COLO829 (cell line): ENCODE data around the gene LIG3.
"Not testable (repeated sequence)": the region's sequence is repeated elsewhere in the genome, so short reads cannot be mapped to it uniquely, and the experiment has no call there.

Experiments
- DNase-seq: peaks from one replicate; pipeline ENCODE4 v3.0.0; 2012; ENCODE audit warnings: low spot score

LIG3 gene

DNA sequence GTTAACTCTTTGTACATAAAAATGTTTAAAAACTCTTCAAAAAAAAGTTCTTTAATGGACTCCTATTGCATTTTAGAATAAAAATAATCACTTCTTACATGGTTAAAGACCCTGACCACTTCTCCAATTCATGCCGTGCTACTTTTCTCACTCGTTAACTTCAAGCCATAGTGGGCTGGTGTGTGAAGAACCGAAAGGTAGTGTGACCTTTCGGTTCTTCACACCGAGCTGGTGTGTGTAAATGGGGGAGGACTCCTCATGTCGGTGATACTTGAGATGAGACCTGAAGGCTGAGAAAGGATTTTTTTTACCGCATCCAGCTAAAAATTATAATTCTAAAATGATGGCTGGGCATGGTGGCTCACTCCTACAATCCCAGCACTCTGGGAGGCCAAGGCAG is 61.1 kb downstream of the LIG3 start:
- DNase-seq = no peak

DNA sequence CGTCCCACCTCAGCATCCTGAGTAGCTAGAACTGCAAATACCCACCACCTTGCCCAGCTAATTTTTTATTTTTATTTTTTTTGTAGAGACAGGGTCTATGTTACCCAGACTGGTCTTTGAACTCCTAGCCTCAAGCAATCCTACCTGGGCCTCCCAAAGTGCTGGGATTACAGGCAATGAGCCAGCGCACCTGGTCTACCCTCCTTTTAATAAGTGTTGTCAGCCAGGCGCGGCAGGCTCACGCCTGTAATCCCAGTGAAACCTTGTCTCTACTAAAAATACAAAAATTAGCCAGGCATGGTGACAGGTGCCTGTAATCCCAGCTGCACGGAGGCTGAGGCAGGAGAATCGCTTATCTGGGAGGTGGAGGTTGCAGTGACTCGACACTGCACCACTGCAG is 63.9 kb downstream of the LIG3 start:
- no peak for DNase-seq

DNA sequence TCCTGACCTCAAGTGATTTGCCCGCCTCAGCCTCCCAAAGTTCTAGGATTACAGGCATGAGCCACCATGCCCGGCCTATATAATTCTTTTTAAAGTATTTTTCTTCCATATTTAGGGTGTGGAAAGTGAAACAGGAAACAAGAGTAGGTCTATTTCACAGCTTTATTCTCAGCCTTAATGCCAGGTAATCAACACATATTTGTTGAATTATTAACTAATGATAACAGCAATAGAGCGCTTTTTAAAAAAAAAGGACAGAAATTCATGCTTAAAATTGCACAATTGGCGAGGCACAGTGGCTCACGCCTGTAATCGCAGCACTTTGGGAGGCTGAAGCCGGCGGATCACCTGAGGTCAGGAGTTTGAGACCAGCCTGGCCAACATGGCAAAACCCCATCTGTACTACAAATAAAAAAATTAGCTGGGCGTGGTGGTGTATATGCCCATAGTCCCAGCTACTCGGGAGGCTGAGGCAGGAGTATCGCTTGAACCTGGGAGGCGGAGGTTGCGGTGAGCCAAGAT is 65.2 kb downstream of the LIG3 start:
- DNase-seq = not testable (repeated sequence)

DNA sequence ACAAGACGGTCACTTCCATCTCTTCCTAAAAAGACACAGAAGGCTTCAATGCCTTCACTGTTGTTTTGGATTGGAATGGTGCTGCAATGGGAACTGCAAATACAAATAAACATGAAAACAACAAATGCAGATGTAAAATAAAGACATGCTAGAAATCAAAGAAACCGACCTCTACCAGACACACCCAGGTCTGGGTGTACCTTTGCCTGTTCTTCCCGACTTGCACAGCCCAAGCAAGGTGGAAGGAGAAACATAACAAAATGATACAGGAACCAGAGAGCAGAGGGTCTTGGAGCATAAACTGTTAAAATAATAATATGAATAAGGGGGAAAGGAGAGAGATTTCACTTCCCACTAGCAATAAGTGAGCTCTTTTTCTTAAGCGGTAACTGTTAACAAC is 65.9 kb downstream of the LIG3 start:
- no peak for DNase-seq

DNA sequence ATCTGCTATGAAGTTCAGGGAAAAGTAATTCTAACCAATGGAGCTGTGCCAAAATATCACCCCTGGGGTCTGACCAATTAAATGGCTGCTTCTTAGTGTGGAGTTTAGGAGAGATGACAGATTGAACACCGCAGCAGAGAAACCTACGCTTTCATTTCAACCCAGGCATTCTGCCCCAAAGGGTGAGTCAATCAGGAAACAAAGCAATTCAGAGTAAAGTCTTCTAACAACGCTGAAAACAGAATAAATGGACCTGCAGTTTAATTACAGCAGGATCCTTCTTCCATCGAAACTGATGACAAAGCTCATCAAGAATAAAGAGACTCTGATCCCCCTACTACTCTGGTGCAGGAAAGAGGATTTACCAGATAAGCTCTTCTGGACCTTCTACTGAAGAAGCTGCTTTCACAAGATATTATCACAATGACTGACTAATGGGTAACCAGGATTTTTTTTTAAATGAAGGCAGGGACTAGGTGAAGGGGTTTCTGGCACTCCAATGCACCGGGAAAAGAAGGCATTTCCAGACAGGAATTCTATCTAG is 66.5 kb downstream of the LIG3 start:
- DNase-seq = no peak

DNA sequence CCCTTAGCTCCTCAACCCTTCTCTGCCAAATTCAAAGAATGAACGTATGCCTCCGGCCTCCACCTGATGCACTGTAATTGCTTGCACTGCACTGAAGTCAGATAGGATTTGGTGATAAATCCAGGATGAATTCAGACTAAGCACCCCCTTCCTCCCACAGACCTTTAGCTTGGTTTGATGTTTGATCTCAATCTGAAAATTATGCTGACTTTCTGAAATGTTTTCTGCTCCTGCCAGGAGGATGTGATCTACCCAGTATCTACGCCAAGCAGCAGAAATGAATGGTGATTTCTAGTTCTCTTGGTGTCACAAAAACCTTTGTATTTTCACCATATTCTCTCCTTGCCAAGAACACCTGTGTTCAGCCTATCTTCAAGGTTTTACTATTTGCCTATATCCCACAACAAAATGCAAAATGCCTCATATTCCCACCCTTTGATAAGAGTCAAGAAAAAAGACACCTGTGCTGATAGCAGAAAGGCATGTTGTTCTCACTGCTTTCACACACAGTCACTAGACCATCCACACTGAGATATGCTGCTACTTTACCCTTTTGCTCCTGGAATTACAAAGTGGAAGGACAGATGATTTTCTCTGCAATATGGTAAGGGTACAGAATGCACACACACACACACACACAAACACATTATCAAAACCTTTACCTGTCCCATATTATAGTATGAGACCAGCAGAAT is 68.5 kb downstream of the LIG3 start:
- DNase-seq = no peak

DNA sequence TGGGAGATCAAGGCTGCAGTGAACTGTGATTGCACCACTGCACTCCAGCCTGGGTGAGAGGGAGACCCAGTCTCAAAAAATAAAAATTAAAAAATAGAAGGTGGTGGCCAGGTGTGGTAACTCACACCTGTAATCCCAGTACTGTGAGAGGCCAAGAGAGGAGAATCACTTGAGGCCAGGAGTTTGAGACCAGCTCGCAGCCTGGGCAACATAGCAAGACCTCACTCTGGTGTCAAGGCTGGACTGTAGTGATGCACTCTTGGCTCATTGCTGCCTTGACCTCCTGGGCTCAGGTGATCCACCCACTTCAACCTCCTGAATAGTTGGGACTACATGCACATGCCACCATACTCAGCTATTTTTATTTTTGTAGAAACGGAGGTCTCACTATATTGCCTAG is 69.9 kb downstream of the LIG3 start:
- DNase-seq = no peak

DNA sequence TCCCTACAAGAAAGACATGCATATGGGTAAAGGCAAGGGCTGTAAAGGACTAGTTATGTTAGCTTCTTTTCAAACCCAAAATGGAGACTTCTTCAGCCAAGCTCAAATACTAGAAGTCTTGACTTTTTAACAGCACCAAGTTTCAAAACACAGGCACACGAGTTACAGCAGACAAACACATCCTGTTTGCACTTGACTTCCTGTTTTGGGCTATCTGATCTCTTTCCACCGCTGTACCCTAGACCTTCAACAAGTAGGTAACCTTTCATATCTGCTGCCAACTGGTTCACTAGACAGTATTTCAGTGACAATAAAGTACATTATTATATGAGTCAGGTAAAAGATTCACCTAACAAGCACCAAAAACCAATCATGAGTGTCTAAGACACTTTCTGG is 70.9 kb downstream of the LIG3 start:
- DNase-seq = no peak

DNA sequence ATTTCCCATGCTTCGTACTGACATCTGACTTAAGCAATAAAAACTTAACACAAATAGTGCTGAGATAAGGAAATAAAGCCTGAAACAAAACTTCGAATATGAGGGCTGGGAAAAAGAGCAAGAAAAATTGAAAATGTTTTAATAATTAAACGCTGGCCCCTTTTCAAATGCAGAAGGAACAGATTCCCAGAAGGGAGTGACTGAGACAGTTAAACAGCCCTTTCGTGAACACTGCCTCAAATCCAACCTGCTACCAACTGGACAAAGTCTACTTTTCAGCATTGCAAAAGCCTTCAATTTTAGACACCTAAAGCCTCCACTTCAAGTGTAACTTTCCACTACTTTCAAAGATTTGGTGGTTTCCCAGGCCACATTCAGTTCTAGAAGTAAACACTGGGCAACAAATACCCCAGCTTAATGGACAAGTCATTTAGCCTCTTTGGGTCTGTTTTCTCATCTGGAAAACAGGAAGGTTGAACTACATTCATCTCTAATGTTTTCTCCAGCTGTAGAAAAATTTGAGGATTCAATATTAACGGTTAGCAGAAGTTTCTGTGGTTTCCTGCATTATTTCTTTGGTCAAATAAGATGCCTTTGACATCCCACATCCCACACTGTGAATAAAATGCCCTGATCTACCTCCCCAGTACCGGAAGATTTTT is 71.4 kb downstream of the LIG3 start:
- DNase-seq = no peak

DNA sequence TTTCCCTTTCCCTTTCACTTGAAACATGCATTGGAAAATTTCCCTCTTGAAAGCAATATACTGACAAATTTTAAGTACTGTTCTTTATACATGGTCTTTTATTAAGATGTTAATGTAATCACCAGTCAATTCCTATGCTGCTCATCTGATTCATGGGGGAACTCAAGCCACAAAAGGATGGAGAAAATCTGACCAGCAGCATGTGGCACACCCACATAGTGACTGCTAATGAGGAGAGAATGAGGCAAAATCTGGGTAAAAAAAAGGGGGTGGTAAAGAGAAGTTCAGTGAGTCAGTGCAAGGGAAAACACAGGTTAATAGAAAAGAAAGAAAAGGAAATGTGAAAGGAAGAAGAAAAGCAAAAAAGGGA is 71.9 kb downstream of the LIG3 start:
- no peak for DNase-seq

DNA sequence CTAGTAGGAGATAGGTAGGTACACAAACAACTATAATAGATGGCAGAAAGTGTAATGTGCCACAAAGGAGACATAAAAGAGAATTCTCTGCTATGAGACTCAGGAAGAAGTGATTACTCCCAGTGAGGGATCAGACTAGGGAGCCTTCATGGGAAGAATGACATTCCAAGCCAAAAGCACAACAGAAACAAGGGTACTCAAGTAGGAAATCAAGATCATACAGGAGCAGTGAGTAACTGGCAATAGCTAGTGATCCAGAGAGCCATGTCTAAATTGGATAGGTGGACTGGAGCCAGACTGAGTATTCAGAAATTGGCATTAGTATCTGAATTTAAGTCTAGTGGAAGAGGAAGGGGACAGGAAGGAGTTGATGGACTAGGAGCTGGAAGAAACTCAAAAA is 72.5 kb downstream of the LIG3 start:
- no peak for DNase-seq

DNA sequence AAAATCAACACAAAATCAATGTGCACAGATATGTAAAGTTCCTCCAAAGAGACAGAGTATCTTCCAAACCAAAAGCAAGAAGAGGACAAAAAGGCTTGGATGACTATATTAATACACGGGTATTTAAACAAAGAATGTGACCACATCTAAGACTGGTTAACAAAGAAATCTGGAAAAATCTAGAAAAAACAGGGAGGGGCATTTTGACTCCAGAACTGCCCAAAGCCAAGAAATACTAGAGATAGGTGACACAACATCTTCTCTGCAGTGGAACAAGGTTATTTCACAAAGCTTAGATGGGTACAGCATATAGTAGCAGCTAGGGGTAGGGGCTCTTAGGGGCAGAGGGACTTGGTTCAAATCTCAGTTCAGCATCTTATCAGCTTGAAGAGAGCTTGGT is 72.9 kb downstream of the LIG3 start:
- DNase-seq = no peak

DNA sequence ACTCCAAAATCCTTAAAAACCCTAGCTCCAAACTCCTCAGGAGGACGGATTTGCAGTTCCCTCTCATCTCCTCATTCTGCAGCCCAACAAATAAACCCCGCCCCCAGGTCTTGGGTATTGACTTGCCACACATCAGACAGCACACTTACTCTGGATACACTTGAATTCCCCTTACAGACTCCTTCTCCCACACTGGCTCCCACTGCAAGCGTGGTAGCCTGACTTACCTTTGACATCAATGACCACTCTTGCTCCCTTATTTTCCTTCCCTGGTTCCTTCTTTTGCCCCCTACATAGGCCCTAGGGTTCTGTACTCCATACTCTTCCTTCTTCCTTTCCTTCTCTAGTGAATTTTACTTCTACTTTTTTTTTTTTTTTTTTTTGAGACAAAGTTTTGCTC is 75.7 kb downstream of the LIG3 start:
- no peak for DNase-seq

DNA sequence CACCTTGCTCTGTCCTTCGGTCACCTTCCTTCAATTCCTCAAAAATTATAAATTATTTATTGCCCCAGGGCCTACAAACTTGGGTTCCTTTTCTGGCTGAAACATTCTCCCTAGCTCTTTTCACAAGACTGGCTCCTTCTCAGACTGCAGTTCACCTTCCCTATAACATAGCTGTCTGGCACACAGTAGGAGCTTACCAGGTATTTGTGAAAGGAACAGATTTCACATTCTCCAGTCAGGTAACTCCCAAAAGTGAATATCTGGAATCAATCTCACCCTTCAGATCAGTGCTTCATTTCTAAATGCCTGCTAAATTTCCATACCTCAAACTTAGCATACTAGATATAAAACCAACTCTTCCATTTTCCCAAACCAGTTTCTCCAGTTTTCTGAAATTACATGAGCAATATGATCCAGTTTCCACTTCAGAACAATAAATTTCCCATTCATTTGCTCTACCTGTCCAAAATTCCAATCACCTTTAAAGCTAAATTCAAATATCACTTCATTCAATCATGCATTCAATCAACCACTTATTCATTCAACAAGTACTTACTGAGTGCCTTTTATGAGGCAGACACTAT is 77.1 kb downstream of the LIG3 start:
- no peak for DNase-seq
